RPMI7951 (cell line): ENCODE measurements around the gene CHRNB2. TPM values are rescaled to one million over a fixed set of nuclear protein-coding genes. Genes with fewer than 3 reads are reported as not detected.

ENCODE experiments used
- total RNA-seq: library from RNA; depleted of rRNA; stranded (reverse); fragments of >200 nt; shearing (Covaris generic); gene quantifications from 2 replicates; pipeline ENCODE4 v1.2.3, GENCODE V29; 2014; rRNA removed

The CHRNB2 gene
- total RNA-seq, 1 experiment from 2014 or later = not detected

Other genes starting within 250 kb of the CHRNB2 start
- gene AQP10, start 246.7 kb upstream of the CHRNB2 start, total RNA-seq = not detected in 2 replicates
- 21.1 and 26.5 TPM in 2 replicates for gene ATP8B2, start 242.3 kb upstream of the CHRNB2 start, total RNA-seq
- gene IL6R, start 162.4 kb upstream of the CHRNB2 start, total RNA-seq = 0.24 and 0.29 TPM in 2 replicates
- not detected in 2 replicates for gene TDRD10, start 65.6 kb upstream of the CHRNB2 start, total RNA-seq
- not detected in 2 replicates for gene SHE, start 65.4 kb upstream of the CHRNB2 start, total RNA-seq
- 15.1 and 24.2 TPM in 2 replicates for gene UBE2Q1, start 9.1 kb upstream of the CHRNB2 start, total RNA-seq
- gene ADAR, start 40.4 kb downstream of the CHRNB2 start, total RNA-seq = 59.1 and 62.2 TPM in 2 replicates